Upper lobe of left lung (tissue), 4 donors: ENCODE data around the gene FCGR2B.

Source experiments
- EP300 ChIP-seq, 4 donors: sonication (generic); formaldehyde crosslinking; IDR thresholded peaks; one replicate each; pipeline ENCODE4 v1.5.1; 2017; ENCODE audit warnings: antibody characterized with exemption in 4 of 4, control low read depth in 2 of 4
- POLR2A ChIP-seq, 4 donors: fragments of 450-650 bp; IDR thresholded peaks; one replicate each; pipeline ENCODE4 v1.5.1; 2016 to 2017; ENCODE audit warnings: antibody characterized with exemption in 4 of 4, mild to moderate bottlenecking in 2 of 4
- POLR2AphosphoS5 ChIP-seq, 2 donors: sonication (generic); formaldehyde crosslinking; IDR thresholded peaks; one replicate each; pipeline ENCODE4 v1.5.1; 2017; ENCODE audit warnings: antibody characterized with exemption in 2 of 2
- TF ChIP-seq, protein P1 (sequence below), 6 experiments: fragments of 450-650 bp in 4 of 6; fragments of 200-600 bp in 2 of 6; sonication (generic) in 2 of 6; IDR thresholded peaks; one replicate each; pipeline ENCODE4 v1.5.1; 2016 to 2019; ENCODE audit warnings: antibody characterized with exemption in 6 of 6

- TF ChIP-seq EP300 (IDR thresholded peaks at IDR 0.05) (no peak), POLR2A (IDR thresholded peaks at IDR 0.05) (no peak), POLR2AphosphoS5 (IDR thresholded peaks at IDR 0.05) (no peak)
- TF ChIP-seq, protein P1, sequence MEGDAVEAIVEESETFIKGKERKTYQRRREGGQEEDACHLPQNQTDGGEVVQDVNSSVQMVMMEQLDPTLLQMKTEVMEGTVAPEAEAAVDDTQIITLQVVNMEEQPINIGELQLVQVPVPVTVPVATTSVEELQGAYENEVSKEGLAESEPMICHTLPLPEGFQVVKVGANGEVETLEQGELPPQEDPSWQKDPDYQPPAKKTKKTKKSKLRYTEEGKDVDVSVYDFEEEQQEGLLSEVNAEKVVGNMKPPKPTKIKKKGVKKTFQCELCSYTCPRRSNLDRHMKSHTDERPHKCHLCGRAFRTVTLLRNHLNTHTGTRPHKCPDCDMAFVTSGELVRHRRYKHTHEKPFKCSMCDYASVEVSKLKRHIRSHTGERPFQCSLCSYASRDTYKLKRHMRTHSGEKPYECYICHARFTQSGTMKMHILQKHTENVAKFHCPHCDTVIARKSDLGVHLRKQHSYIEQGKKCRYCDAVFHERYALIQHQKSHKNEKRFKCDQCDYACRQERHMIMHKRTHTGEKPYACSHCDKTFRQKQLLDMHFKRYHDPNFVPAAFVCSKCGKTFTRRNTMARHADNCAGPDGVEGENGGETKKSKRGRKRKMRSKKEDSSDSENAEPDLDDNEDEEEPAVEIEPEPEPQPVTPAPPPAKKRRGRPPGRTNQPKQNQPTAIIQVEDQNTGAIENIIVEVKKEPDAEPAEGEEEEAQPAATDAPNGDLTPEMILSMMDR (IDR thresholded peaks at IDR 0.05) = no peak
These were observed 56.3 kb downstream of the FCGR2B start for GRCh38 chr1:161719325-161719611.
